ENCODE results near the gene LMNTD1.
"Not testable (repeated sequence)": the region's sequence is repeated elsewhere in the genome, so short reads cannot be mapped to it uniquely, and the experiment has no call there.

Gene LMNTD1

DNA sequence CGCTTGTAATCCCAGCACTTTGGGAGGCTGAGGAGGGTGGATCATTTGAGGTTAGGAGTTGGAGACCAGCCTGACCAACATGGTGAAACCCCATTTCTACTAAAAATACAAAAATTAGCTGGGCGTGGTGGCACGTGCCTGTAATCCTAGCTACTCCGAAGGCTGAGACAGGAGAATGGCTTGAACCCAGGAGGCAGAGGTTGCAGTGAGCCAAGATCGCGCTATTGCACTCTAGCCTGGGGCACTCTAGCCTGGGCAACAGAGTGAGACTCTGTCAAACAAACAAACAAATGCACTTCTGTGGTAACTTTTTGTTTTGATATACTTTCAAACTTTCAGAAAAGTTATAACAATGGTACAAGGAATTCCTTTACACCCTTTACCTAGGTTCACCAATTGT lies 126.3 kb downstream of the LMNTD1 start:
- DNase-seq = not testable (repeated sequence)
